Endodermal cell (in vitro differentiated cells): ENCODE results near the gene FEM1C. TPM values are rescaled to one million over a fixed set of nuclear protein-coding genes. Genes with fewer than 3 reads are reported as not detected.

ENCODE experiments used
- DNase-seq: peaks from one replicate; pipeline ENCODE4 v3.0.0-alpha.2; 2017
- H3K27ac ChIP-seq: 2 replicates; pipeline ENCODE4 v1.5.1; 2013; ENCODE audit warnings: mild to moderate bottlenecking, low read depth, low read length, moderate library complexity
- H3K27me3 ChIP-seq: 2 replicates; pipeline ENCODE4 v1.6.1; 2013; ENCODE audit warnings: mild to moderate bottlenecking, low read length, moderate library complexity; ENCODE audit not compliant: insufficient read depth, control insufficient read depth, poor library complexity, severe bottlenecking
- H3K36me3 ChIP-seq: 2 replicates; pipeline ENCODE4 v1.7.0; 2013; ENCODE audit warnings: mild to moderate bottlenecking, low read length, moderate library complexity; ENCODE audit not compliant: control insufficient read depth, insufficient read depth
- H3K4me1 ChIP-seq: one replicate; pipeline ENCODE4 v1.7.0; 2013; ENCODE audit warnings: low read length; ENCODE audit not compliant: control insufficient read depth, insufficient read depth
- H3K4me3 ChIP-seq: 2 replicates; pipeline ENCODE4 v1.5.1; 2013; ENCODE audit warnings: mild to moderate bottlenecking, low read length, moderate library complexity
- H3K9ac ChIP-seq: 2 replicates; pipeline ENCODE4 v1.6.1; 2013; ENCODE audit warnings: mild to moderate bottlenecking, low read length, moderate library complexity; ENCODE audit not compliant: poor library complexity, severe bottlenecking; ENCODE audit errors: extremely low read depth
- H3K9me3 ChIP-seq: 2 replicates; pipeline ENCODE4 v1.6.1; 2013; ENCODE audit warnings: mild to moderate bottlenecking, low read length, moderate library complexity; ENCODE audit not compliant: control insufficient read depth
- H3K27ac Mint-ChIP-seq: 2 replicates; pipeline ENCODE4 v1.8.0; 2020; ENCODE audit warnings: mixed read lengths
- H3K27me3 Mint-ChIP-seq: 2 replicates; pipeline ENCODE4 v1.8.0; 2021; ENCODE audit warnings: mild to moderate bottlenecking, mixed read lengths; ENCODE audit not compliant: insufficient read depth
- H3K36me3 Mint-ChIP-seq: 2 replicates; pipeline ENCODE4 v1.8.0; 2020; ENCODE audit warnings: low read depth, mixed read lengths
- H3K4me1 Mint-ChIP-seq: 2 replicates; pipeline ENCODE4 v1.8.0; 2020; ENCODE audit warnings: mixed read lengths
- H3K4me3 Mint-ChIP-seq: 2 replicates; pipeline ENCODE4 v1.8.0; 2020; ENCODE audit warnings: mild to moderate bottlenecking, moderate library complexity, mixed read lengths
- H3K9me3 Mint-ChIP-seq: 2 replicates; pipeline ENCODE4 v1.8.0; 2020; ENCODE audit warnings: mild to moderate bottlenecking, mixed read lengths
- CTCF ChIP-seq: fragments of 200-600 bp; sonication (generic); conservative IDR thresholded peaks from 2 replicates; pipeline ENCODE4 v1.5.0; 2021; ENCODE audit warnings: antibody characterized with exemption, mild to moderate bottlenecking
- WGBS, 2 experiments: methylation state at CpG; one replicate each; pipeline versions ENCODE4 v1.1.5 to v1.1.7; 2013; ENCODE audit warnings: missing lambda C conversion rate in 2 of 2, mixed read lengths in 1 of 2; ENCODE audit not compliant: insufficient coverage in 1 of 2, insufficient read length in 1 of 2; 5-methylcytosine and 5-hydroxymethylcytosine counted together
- total RNA-seq, 2 donors: library from RNA; stranded (reverse); fragmentation: NEBNext Ultra II Directional in 1 of 2; extraction: Animal tissue kit (Norgen Biotek cat#: 25700) in 1 of 2; gene quantifications; 2 replicates in 1 of 2; 3 replicates in 1 of 2; pipeline ENCODE4 v1.2.1, GENCODE V29; 2021

The FEM1C gene
- total RNA-seq, 2 donors from 2014 or later = 12.3 to 14.4 TPM

DNA sequence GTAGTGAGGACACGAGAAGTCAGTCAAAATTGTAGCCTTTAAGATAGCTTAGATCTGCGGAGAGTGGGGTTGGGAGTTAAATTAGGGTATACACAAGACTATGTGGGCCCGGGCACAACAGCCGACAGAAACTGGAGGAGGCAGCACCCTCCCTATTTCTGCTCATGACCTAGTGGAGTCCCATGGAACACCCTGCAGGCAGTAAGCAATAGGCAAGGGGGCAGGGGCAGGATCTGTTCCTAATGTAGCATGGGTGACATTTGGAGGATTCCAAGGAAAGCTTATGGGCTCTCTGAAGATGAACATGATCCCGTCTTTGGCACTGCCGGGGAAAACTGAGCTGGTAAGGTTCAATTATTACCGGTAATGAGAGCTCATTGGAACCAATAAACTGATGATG, 67.0 kb downstream of the FEM1C start:
- no peaks in the 10 kb centered on the region for H3K27me3 ChIP-seq
- H3K4me1 ChIP-seq = no peaks in the 10 kb centered on the region
- no peak for TF ChIP-seq CTCF
- H3K9ac ChIP-seq = no peak overlapping the region
- 94 to 95% methylated on average over 6 to 7 of the region's 7 CpGs for whole genome bisulfite sequencing, 2 experiments
- no peaks in the 10 kb centered on the region for H3K36me3 ChIP-seq
- no peak overlapping the region for H3K27ac ChIP-seq
- Mint-ChIP-seq H3K27ac (no peak overlapping the region), H3K36me3 (no peaks in the 10 kb centered on the region), H3K4me3 (no peak overlapping the region), H3K27me3 (no peaks in the 10 kb centered on the region), H3K4me1 (peaks cover under 1% of the 10 kb centered on the region), H3K9me3 (no peaks in the 10 kb centered on the region)
- no peak overlapping the region for H3K4me3 ChIP-seq
- no peaks in the 10 kb centered on the region for H3K9me3 ChIP-seq
- no peak for DNase-seq

GRCh38 chr5:115475788-115476187, 68.8 kb downstream of the FEM1C start:
- H3K27me3 ChIP-seq = no peaks in the 10 kb centered on the region

GRCh38 chr5:115472271-115473025, 72.1 kb downstream of the FEM1C start:
- H3K27ac Mint-ChIP-seq = no peak overlapping the region
- no peak for DNase-seq
- no peaks in the 10 kb centered on the region for H3K9me3 Mint-ChIP-seq
- no peaks in the 10 kb centered on the region for H3K36me3 ChIP-seq
- H3K36me3 Mint-ChIP-seq = no peaks in the 10 kb centered on the region
- H3K9me3 ChIP-seq = no peaks in the 10 kb centered on the region
- no peak overlapping the region for H3K9ac ChIP-seq
- peak overlapping the region; percentile 12 for H3K27ac ChIP-seq
- peaks cover 6% of the 10 kb centered on the region for H3K4me1 Mint-ChIP-seq
- 61 to 89% methylated on average over 3 to 6 of the region's 6 CpGs for WGBS, 2 experiments
- no peaks in the 10 kb centered on the region for H3K4me1 ChIP-seq
- no peaks in the 10 kb centered on the region for H3K27me3 ChIP-seq
- no peak overlapping the region for H3K4me3 ChIP-seq
- TF ChIP-seq CTCF = no peak
- no peaks in the 10 kb centered on the region for H3K27me3 Mint-ChIP-seq
- no peak overlapping the region for H3K4me3 Mint-ChIP-seq

More at GRCh38 chr5:115475788-115476187, 68.8 kb downstream of the FEM1C start:
- no peaks in the 10 kb centered on the region for H3K36me3 ChIP-seq
- no peak overlapping the region for H3K9ac ChIP-seq
- Mint-ChIP-seq H3K36me3 (no peaks in the 10 kb centered on the region), H3K27me3 (no peaks in the 10 kb centered on the region), H3K27ac (no peak overlapping the region), H3K9me3 (no peaks in the 10 kb centered on the region), H3K4me1 (peaks cover 6% of the 10 kb centered on the region), H3K4me3 (no peak overlapping the region)
- no peak overlapping the region for H3K27ac ChIP-seq
- no peaks in the 10 kb centered on the region for H3K9me3 ChIP-seq
- no peaks in the 10 kb centered on the region for H3K4me1 ChIP-seq
- TF ChIP-seq CTCF = no peak
- H3K4me3 ChIP-seq = no peak overlapping the region
- no peak for DNase-seq
